H7 (cell line): ENCODE measurements around the gene ALDH4A1. TPM values are rescaled to one million over a fixed set of nuclear protein-coding genes. Genes with fewer than 3 reads are reported as not detected.
"Not testable (repeated sequence)": the region's sequence is repeated elsewhere in the genome, so short reads cannot be mapped to it uniquely, and the experiment has no call there.

Source experiments
- DNase-seq: peaks from one replicate; pipeline ENCODE4 v3.0.0; 2012
- H3K27me3 ChIP-seq: 2 replicates; pipeline ENCODE4 v1.6.0; 2011; ENCODE audit warnings: mild to moderate bottlenecking, low read length; ENCODE audit not compliant: control insufficient read depth, insufficient read depth
- H3K36me3 ChIP-seq: replicated peaks from 2 replicates; pipeline ENCODE4 v1.5.1; 2011; ENCODE audit warnings: low read length; ENCODE audit not compliant: control insufficient read depth, insufficient read depth
- H3K4me3 ChIP-seq: 2 replicates; pipeline ENCODE4 v1.5.1; 2011; ENCODE audit warnings: low read depth, mild to moderate bottlenecking, control low read depth, low read length, moderate library complexity; ENCODE audit not compliant: insufficient read depth
- total RNA-seq: library from RNA; depleted of rRNA; stranded (reverse); fragments of >200 nt; shearing (Covaris generic); gene quantifications from 2 replicates; pipeline ENCODE4 v1.2.3, GENCODE V29; 2014

ALDH4A1 gene
- total RNA-seq, 1 experiment from 2014 or later, result 23.8 TPM

DNA sequence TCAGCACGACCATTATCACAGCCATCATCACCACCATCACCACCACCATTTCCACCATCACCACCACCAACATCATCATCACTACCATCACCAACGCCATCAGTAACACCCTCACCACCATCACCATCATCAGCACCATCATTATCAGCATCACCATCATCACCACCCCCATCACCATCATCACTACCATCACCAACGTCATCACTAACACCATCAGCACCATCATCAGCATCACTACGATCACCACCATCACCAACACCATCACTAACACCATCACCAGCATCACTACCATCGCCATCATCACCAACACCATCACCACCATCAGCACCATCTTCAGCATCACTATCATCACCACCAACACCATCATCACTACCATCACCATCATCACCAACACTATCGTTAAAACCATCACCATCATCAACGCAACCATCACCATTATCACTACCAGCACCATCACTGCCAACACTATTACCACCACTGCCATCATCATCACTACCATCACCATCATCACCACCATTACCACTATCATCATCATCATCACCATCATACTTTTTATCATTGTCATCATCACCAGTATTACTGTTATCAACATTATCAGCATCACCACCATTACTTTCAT, 44.2 kb downstream of the ALDH4A1 start:
- H3K4me3 ChIP-seq, result no peak overlapping the region
- DNase-seq, result no peak
- H3K36me3 ChIP-seq, result no peaks in the 10 kb centered on the region
- H3K27me3 ChIP-seq, result no peaks in the 10 kb centered on the region; the same call in 1 of the 2 replicates

DNA sequence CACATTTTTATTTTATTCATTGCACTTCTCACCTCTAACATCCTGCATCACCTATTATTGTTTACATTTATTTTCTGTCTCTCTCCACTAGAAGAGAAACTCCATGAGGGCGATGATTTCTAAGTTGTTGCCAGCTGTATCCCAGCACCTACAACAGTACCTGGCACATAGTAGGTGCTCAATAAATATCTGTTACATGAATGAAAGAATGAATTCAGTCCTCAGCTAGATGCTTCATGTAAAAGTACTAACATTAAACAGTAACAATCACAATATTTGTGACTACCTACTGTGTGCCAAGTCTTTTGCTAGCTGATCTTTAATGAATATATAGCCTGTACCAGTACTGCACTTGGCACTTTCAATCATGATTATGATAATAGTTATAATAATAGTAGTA, 45.9 kb downstream of the ALDH4A1 start:
- no peak overlapping the region for H3K4me3 ChIP-seq

DNA sequence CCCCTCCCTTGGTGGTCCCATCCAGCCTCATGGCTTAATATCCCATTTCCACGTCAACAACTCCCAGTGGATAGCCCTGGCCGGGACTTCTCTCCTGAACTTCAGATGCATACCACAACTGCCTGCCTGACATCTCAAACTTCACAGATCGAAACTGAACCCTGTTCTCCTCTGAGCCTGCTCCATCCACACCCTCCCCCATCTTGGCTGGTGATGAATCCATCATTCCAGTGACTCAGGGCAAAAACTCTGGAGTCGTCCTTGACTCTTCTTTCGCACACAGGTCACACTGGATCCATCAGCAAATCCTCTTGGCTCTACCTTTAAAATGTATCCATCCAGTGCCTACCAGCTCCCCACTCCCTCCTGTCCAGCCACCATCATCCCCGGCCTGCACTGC, 46.8 kb downstream of the ALDH4A1 start:
- no peaks in the 10 kb centered on the region; the same call in 1 of the 2 replicates for H3K27me3 ChIP-seq
- no peak for DNase-seq

More for the DNA sequence above, 45.9 kb downstream of the ALDH4A1 start:
- Histone ChIP-seq H3K36me3 (no peaks in the 10 kb centered on the region), H3K27me3 (no peaks in the 10 kb centered on the region; the same call in 1 of the 2 replicates)
- no peak for DNase-seq

DNA sequence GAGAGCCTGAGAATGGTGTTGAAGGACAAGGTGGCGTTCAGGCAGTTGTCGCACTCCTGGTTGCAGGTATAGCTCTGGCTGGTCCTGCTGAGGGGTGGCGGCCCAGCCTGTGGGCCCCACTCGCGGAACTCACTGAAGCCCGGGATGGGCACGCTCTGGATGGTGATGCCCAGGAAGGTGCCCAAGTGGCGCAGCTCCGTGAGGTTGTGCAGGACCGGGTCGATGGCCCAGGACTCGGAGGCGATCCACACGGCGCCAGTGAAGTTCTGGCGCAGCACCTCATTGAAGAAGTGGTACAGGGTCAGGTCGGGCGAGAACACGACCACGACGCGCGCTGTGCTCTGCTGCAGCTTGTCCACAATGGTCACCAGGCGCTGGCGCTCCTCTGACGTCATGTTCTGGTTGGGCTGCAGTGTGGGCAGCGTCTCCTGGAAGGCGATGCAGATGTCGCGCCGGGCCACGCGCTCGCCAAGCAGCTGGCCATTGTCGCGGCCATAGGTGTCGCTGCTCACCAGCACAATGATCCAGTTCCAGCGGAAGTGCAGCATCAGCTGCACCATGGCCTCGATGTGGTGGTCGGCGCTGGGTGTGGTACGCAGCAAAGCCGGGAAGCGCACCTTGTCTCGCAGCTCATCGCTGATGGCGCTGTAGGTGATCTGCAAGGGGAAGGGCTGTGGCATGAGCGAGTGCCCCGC, 47.9 kb downstream of the ALDH4A1 start:
- DNase-seq, result no peak
- Histone ChIP-seq H3K27me3 (no peaks in the 10 kb centered on the region; the same call in 1 of the 2 replicates), H3K4me3 (no peak overlapping the region), H3K36me3 (no peaks in the 10 kb centered on the region)

More for the DNA sequence above, 46.8 kb downstream of the ALDH4A1 start:
- Histone ChIP-seq H3K4me3 (no peak overlapping the region), H3K36me3 (no peaks in the 10 kb centered on the region)

DNA sequence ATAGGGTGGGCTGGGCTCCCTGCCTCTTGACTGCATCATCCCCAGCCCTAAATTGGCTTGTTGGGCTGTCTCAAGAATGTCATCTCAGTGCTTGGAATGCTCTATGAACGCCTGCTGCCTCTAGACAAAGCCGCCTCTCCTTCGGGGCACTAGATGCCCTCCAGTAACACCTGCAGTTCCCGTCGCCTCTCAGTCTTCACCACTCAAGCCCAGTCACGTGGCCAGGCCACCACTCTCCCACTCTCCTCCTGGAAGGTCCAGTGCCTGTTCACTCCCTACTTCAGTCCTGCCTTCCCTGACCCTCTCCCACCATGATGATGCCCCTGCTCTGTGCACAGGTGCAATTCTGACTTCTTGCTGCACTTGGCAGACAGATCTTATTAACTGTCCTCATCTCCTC, 49.9 kb downstream of the ALDH4A1 start:
- DNase-seq, result no peak
- no peaks in the 10 kb centered on the region; the same call in 1 of the 2 replicates for H3K27me3 ChIP-seq

DNA sequence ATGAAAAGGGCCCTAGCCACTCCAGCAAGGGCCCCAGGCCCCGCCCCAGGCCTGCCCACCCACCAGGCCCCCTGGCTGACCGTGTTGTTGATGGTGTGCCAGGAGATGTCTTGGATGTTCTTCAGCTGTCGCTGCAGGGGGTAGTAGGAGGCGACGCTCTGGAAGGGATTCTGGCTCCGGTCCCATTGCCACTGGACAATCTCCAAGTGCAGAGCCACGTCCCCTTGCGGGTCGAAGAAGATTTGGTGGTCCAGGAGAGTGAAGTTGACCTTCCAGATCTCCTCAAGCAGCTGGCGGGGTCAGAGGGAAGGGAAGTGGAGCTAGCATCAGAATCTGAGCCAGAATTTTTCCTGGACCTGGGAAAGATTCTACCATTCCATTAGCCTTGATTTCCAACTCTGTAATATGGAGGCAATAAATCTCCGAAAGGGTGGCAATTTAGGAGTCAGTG, 53.1 kb downstream of the ALDH4A1 start:
- no peaks in the 10 kb centered on the region for H3K36me3 ChIP-seq
- H3K27me3 ChIP-seq, result peaks cover 3% of the 10 kb centered on the region
- H3K4me3 ChIP-seq, result no peak overlapping the region
- no peak for DNase-seq

More for the DNA sequence above, 49.9 kb downstream of the ALDH4A1 start:
- no peaks in the 10 kb centered on the region for H3K36me3 ChIP-seq
- H3K4me3 ChIP-seq, result no peak overlapping the region

DNA sequence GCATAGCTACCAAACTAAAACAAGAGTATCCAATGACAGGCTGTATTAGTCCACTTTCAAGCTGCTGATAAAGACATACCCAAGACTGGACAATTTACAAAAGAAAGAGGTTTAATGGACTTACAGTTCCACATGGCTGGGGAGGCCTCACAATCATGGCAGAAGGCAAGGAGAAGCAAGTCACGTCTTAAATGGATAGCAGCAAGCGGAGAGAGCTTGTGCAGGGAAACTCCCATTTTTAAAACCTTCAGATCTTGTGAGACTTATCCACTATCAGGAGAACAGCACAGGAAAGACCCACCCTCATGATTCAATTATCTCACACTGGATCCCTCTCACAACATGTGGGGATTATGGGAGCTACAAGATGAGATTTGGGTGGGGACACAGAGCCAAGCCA, 54.6 kb downstream of the ALDH4A1 start:
- H3K27me3 ChIP-seq, DNase-seq, H3K36me3 ChIP-seq, H3K4me3 ChIP-seq: not testable (repeated sequence)

DNA sequence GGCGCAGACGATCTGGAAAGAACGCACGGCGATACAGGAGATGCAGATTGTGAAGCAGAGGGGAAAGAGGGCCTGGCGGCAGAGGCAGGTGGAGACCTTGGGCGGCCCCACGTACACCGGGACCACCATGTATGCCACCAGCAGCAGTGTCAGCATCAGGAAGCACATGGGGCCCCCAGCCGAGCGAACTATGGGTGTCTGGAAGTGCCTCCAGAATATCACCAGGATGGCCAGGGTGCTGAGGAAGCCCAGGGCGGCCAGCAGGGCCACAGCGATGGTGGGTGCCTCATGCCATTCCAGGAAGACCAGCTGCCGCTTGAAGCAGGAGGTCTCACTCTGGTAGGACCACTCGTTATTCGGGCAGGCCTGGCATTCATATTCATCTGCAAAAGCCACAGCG, 62.2 kb downstream of the ALDH4A1 start:
- no peaks in the 10 kb centered on the region for H3K36me3 ChIP-seq
- H3K27me3 ChIP-seq, result no peaks in the 10 kb centered on the region; the same call in 1 of the 2 replicates
- H3K4me3 ChIP-seq, result no peak overlapping the region
- DNase-seq, result no peak

DNA sequence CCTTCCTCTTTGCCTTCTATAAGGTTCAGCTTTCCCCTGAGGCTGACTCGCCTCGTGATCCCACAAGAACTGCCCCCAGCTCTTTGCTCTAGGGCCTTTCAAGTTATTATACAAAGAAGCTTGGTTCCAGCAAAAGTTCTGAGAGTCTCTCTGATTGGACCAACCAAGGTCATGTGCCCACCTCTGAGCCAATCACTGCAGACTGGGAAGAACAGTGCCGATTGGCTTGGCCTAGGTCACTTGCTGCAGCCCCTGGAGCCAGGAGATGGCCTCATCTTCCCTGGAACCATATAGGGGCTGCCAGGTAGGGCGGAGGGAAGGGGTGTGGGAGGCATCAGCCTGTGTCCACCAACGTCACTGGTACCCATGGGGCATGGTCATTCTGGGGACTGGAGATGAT, 65.7 kb downstream of the ALDH4A1 start:
- Histone ChIP-seq H3K4me3 (no peak overlapping the region), H3K27me3 (no peaks in the 10 kb centered on the region), H3K36me3 (no peaks in the 10 kb centered on the region)
- peak; percentile 70 for DNase-seq

DNA sequence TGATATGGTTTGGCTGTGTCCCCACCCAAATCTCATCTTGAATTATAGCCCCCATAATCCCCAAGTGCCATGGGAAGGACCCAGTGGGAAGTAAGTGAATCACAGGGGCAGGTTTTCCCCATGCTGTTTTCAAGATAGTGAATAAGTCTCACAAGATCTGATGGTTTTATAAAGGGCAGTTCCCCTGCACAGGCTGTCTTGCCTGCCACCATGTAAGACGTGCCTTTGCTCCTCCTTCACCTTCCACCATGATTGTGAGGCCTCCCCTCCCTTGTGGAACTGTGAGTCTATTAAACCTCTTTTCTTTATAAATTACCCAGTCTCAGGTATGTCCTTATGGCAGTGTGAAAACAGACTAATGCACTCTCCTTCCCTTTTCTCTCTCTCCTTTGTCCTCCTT, 70.0 kb downstream of the ALDH4A1 start:
- H3K27me3 ChIP-seq, H3K36me3 ChIP-seq, DNase-seq, H3K4me3 ChIP-seq: not testable (repeated sequence)

DNA sequence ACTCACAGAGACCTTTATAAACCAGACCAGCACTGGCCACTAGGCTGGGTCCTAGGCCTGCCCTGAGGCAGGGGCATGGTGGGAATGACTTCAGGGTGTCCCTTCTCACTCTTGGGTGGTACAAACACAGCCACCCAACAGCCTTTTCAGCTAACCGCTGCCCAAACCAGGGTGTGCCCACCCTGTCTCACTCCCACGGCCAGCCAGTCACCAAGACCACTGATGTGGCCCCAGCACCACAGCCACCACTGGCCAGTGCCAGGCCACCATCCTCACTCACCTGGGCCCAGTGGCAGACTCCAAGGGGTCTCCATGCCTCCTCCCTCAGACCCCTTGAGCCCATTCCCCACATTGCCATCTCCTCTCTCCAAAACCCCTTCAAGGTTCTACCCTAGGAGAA, 70.7 kb downstream of the ALDH4A1 start:
- no peaks in the 10 kb centered on the region for H3K27me3 ChIP-seq
- no peaks in the 10 kb centered on the region for H3K36me3 ChIP-seq
- no peak overlapping the region for H3K4me3 ChIP-seq
- DNase-seq, result no peak

DNA sequence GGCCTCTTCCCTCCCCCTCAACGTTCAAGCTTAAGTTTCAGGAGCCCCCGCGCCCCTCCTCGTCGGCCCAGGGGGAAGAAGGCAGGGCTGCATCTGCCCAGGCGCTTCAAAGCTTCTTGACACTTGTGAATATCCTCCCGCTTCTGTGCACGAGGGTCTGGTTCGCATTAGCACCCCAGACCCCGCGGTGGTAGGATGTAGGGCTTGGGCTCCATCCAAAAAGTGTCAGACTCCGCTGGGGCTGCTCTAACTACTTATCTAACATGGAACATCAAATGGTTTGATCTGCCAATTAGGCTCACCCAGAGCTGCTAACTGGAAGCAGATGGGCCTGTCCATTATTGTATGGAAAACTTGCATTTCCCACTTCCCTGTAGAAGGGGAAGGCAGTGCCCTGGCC, 71.8 kb downstream of the ALDH4A1 start:
- Histone ChIP-seq H3K36me3 (no peaks in the 10 kb centered on the region), H3K4me3 (no peak overlapping the region), H3K27me3 (no peaks in the 10 kb centered on the region)
- no peak for DNase-seq

DNA sequence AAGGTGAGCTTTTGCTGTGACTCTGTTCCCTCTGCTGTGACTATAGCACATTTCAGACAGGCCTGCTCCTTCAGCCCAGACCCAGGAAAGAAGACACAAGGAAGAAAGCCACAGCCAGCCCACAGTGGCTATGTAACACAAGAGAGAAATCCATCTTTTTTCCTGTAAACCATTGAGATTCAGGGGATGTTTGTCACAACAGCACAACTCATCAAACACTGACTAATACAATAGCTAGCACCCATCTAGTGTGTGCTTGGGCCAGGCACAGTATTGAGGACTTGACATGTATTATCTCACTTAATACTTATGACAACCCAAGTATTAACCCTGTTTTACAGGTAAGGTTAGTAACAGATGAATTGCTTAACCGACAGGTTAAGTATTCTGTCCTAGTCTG, 72.7 kb downstream of the ALDH4A1 start:
- DNase-seq, result no peak
- H3K27me3 ChIP-seq, result no peaks in the 10 kb centered on the region
- H3K4me3 ChIP-seq, result no peak overlapping the region
- H3K36me3 ChIP-seq, result no peaks in the 10 kb centered on the region

DNA sequence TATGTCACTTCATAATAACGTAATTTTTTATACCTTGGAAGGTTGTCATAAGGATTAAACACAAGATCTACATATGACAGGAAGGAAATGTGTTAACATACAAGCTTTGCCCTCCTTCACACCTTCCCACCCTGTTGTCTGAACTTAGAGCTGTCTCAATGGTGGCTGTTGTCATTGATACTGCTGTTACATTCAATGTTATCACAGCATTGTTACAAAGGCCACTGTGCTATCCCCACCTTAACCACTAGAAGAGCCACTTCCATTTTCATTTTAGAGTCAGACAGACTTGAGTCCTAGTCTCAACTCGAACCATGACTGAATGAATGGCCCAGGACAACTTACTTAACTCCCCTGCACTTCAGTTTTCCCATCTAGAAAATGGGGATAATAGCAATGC, 74.1 kb downstream of the ALDH4A1 start:
- H3K36me3 ChIP-seq, result no peaks in the 10 kb centered on the region
- no peaks in the 10 kb centered on the region for H3K27me3 ChIP-seq
- DNase-seq, result no peak
- no peak overlapping the region for H3K4me3 ChIP-seq

DNA sequence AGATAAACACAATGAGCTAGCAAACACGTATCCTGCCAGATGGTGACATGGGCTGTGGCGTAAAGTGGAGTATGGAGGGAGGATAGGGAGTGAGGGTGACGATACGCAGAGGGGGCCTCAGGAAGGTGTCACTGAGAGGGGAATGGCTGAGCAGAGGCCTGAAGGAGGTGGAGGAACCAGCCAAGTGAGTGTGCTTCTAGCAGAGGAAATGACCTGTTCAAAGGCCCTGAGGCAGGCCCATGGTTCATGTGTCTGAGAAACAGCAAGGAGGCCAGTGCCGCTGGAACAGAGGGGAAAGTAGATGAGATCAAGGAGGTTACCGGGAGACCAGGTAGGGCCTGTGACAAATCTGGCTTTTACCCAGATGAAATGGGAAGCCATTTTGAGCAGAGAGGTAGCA, 78.9 kb downstream of the ALDH4A1 start:
- Histone ChIP-seq H3K36me3 (no peaks in the 10 kb centered on the region), H3K4me3 (no peak overlapping the region), H3K27me3 (peaks cover 8% of the 10 kb centered on the region)
- DNase-seq, result no peak
